ENCODE measurements around the gene STK39.

STK39 gene

DNA sequence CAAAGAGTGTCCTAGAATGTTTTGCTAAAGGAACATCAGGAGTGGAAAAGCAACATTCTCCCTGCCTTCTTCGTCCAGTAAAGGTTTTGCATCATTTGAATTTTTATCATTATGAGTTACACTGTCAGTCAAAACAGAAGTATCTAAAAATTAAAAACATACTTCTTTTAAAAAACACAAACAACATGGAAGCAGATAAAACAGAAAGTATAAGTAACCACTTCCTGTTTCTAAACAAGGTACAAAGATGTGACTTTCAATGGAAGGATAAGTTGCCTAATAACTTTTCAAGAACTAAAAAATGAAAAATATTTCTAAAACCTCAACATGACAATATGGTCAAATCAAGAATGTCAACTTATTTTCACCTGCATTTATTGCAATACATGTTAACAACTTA, 158.2 kb downstream of the STK39 start:
- no peak overlapping the region for H3K4me2 ChIP-seq (ENCODE audit: low read length)
- DNase-seq, result peak in 1 of 2 donors; percentile 6
- H3K9me3 ChIP-seq (ENCODE audit: insufficient read depth, low read depth, low read length), result no peaks in the 10 kb centered on the region
- H3K9ac ChIP-seq (ENCODE audit: low read length), result no peak overlapping the region
- no peak overlapping the region for H3K4ac ChIP-seq (ENCODE audit: low read depth, low read length)
- H2AK5ac ChIP-seq (ENCODE audit: low read length), result no peak overlapping the region
- H3K79me1 ChIP-seq (ENCODE audit: low read length), result no peaks in the 10 kb centered on the region
- H4K8ac ChIP-seq (ENCODE audit: low read depth, low read length), result no peak overlapping the region
- H3K4me1 ChIP-seq (ENCODE audit: control insufficient read depth in 1 of 2, insufficient read depth in 2 of 2, low read length in 2 of 2), result no peaks in the 10 kb centered on the region
- no peak overlapping the region for H4K12ac ChIP-seq (ENCODE audit: low read depth, low read length)
- H3K18ac ChIP-seq (ENCODE audit: low read length), result no peak overlapping the region
- no CpG with 5 or more reads among the region's 1 CpG for WGBS (ENCODE audit: extremely low coverage, insufficient coverage, insufficient read length)
- H3K27me3 ChIP-seq (ENCODE audit: insufficient read depth, low read length), result no peaks in the 10 kb centered on the region
- H4K91ac ChIP-seq (ENCODE audit: low read depth, low read length), result no peak overlapping the region
- no peak overlapping the region for H2AFZ ChIP-seq (ENCODE audit: insufficient read depth, low read length, poor library complexity)
- H3K27ac ChIP-seq (ENCODE audit: low read depth, low read length), result no peak overlapping the region
- no peak overlapping the region for H3K23ac ChIP-seq (ENCODE audit: low read length)
- no peak overlapping the region for H3K14ac ChIP-seq (ENCODE audit: low read length)
- H2BK120ac ChIP-seq (ENCODE audit: insufficient read depth, low read length, poor library complexity), result no peak overlapping the region
- H2BK5ac ChIP-seq (ENCODE audit: low read depth, low read length, poor library complexity), result no peak overlapping the region
- H2BK12ac ChIP-seq (ENCODE audit: low read length), result no peak overlapping the region
- H3K36me3 ChIP-seq (ENCODE audit: control insufficient read depth in 1 of 2, insufficient read depth in 2 of 2, low read length in 2 of 2), result no peaks in the 10 kb centered on the region
- H3K79me2 ChIP-seq (ENCODE audit: control insufficient read depth, insufficient read depth, low read length, poor library complexity), result no peaks in the 10 kb centered on the region
- H3K4me3 ChIP-seq (ENCODE audit: low read depth, low read length), result no peak overlapping the region

DNA sequence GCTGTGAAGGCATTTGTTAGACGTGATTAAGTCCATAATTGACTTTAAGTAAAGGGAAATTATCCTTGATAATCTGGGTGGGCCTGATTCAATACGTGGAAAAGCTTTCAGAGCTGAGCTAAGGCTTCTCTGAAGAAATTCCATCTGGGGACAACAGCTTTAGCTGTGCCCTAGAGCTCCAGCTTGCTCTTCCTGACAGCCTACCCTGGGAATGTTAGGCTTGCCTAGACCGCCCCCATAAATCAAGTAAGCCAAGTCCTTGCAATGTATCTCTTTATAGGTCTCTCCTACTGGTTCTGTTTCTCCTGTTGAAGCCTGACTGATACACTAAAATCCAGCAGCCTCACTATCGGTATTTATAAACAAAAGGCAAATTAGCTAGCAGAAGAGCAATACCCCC, 160.0 kb downstream of the STK39 start:
- Histone ChIP-seq H3K4me2 (ENCODE audit: low read length) (no peak overlapping the region), H4K91ac (ENCODE audit: low read depth, low read length) (no peak overlapping the region), H3K36me3 (ENCODE audit: control insufficient read depth in 1 of 2, insufficient read depth in 2 of 2, low read length in 2 of 2) (no peaks in the 10 kb centered on the region), H2AFZ (ENCODE audit: insufficient read depth, low read length, poor library complexity) (no peak overlapping the region), H3K9ac (ENCODE audit: low read length) (no peak overlapping the region), H2BK5ac (ENCODE audit: low read depth, low read length, poor library complexity) (no peak overlapping the region), H3K27me3 (ENCODE audit: insufficient read depth, low read length) (no peaks in the 10 kb centered on the region), H4K12ac (ENCODE audit: low read depth, low read length) (no peak overlapping the region), H3K4me1 (ENCODE audit: control insufficient read depth in 1 of 2, insufficient read depth in 2 of 2, low read length in 2 of 2) (no peaks in the 10 kb centered on the region), H3K18ac (ENCODE audit: low read length) (no peak overlapping the region), H3K27ac (ENCODE audit: low read depth, low read length) (no peak overlapping the region), H3K4me3 (ENCODE audit: low read depth, low read length) (no peak overlapping the region), H2BK12ac (ENCODE audit: low read length) (no peak overlapping the region), H3K79me2 (ENCODE audit: control insufficient read depth, insufficient read depth, low read length, poor library complexity) (no peaks in the 10 kb centered on the region), H3K79me1 (ENCODE audit: low read length) (no peaks in the 10 kb centered on the region), H2BK120ac (ENCODE audit: insufficient read depth, low read length, poor library complexity) (no peak overlapping the region), H3K9me3 (ENCODE audit: insufficient read depth, low read depth, low read length) (no peaks in the 10 kb centered on the region), H3K14ac (ENCODE audit: low read length) (no peak overlapping the region), H2AK5ac (ENCODE audit: low read length) (no peak overlapping the region), H4K8ac (ENCODE audit: low read depth, low read length) (no peak overlapping the region), H3K4ac (ENCODE audit: low read depth, low read length) (no peak overlapping the region), H3K23ac (ENCODE audit: low read length) (no peak overlapping the region)
- WGBS (ENCODE audit: extremely low coverage, insufficient coverage, insufficient read length), result no CpG with 5 or more reads among the region's 4 CpGs
- no peak for DNase-seq

DNA sequence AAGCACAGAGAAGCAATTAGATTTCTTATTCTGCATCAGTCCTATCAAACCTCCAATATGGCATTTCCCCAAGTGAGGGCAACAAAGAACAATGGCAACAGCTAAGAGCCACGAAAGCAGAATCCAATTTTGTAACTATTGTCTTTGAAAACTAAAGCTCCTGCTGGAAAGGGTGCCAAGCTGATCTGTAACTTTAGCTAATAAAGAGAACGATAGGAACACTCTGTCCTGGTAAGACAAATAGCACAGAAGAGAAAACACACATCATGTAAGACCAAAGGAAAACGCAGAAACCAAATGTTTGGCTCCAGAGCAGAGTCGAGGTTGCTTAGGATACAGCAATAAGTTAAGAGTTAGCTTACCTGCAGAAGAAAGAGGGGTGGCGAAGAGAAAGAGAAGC, 160.5 kb downstream of the STK39 start:
- Histone ChIP-seq H2AFZ (ENCODE audit: insufficient read depth, low read length, poor library complexity) (no peak overlapping the region), H3K79me2 (ENCODE audit: control insufficient read depth, insufficient read depth, low read length, poor library complexity) (no peaks in the 10 kb centered on the region), H3K23ac (ENCODE audit: low read length) (no peak overlapping the region), H3K4ac (ENCODE audit: low read depth, low read length) (no peak overlapping the region), H2BK120ac (ENCODE audit: insufficient read depth, low read length, poor library complexity) (no peak overlapping the region), H3K4me2 (ENCODE audit: low read length) (no peak overlapping the region), H3K4me1 (ENCODE audit: control insufficient read depth in 1 of 2, insufficient read depth in 2 of 2, low read length in 2 of 2) (no peaks in the 10 kb centered on the region), H3K9me3 (ENCODE audit: insufficient read depth, low read depth, low read length) (no peaks in the 10 kb centered on the region), H3K14ac (ENCODE audit: low read length) (no peak overlapping the region), H2BK5ac (ENCODE audit: low read depth, low read length, poor library complexity) (no peak overlapping the region), H3K27ac (ENCODE audit: low read depth, low read length) (no peak overlapping the region), H3K27me3 (ENCODE audit: insufficient read depth, low read length) (no peaks in the 10 kb centered on the region), H3K18ac (ENCODE audit: low read length) (no peak overlapping the region), H4K91ac (ENCODE audit: low read depth, low read length) (no peak overlapping the region), H4K8ac (ENCODE audit: low read depth, low read length) (no peak overlapping the region), H2BK12ac (ENCODE audit: low read length) (no peak overlapping the region), H3K9ac (ENCODE audit: low read length) (no peak overlapping the region), H3K36me3 (ENCODE audit: control insufficient read depth in 1 of 2, insufficient read depth in 2 of 2, low read length in 2 of 2) (no peaks in the 10 kb centered on the region), H2AK5ac (ENCODE audit: low read length) (no peak overlapping the region), H4K12ac (ENCODE audit: low read depth, low read length) (no peak overlapping the region), H3K4me3 (ENCODE audit: low read depth, low read length) (no peak overlapping the region), H3K79me1 (ENCODE audit: low read length) (no peaks in the 10 kb centered on the region)
- no CpG with 5 or more reads among the region's 5 CpGs for WGBS (ENCODE audit: extremely low coverage, insufficient coverage, insufficient read length)
- DNase-seq, result no peak

DNA sequence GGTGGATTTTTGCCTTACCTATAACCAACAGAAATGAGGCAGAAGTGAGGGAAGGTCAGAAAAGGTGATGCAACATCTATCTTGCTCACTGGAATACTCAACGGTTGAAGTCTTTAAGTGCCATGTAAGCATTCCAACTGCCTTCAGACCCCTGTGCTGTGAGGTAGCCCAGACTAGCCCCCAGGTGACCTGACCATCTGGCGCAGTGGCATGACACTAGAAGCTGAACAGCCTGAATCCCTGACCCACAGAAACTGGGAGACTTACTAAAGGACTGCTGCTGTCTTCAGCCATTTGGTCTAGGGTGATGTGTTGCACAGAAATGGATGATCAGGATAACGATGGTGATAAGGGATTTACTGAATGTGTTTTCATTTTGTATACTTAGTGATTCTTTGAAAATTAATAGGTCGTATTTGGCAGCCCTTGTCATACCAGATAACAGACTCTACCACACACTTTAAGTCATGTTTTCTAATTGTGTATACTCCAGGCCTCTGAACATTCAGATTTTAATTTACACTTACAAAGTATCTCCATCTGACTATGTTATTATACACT, 161.5 kb downstream of the STK39 start:
- Histone ChIP-seq H3K23ac (ENCODE audit: low read length) (no peak overlapping the region), H3K27ac (ENCODE audit: low read depth, low read length) (no peak overlapping the region), H3K18ac (ENCODE audit: low read length) (no peak overlapping the region), H2AK5ac (ENCODE audit: low read length) (no peak overlapping the region), H3K4ac (ENCODE audit: low read depth, low read length) (no peak overlapping the region), H2AFZ (ENCODE audit: insufficient read depth, low read length, poor library complexity) (no peak overlapping the region), H2BK5ac (ENCODE audit: low read depth, low read length, poor library complexity) (no peak overlapping the region), H3K36me3 (ENCODE audit: control insufficient read depth in 1 of 2, insufficient read depth in 2 of 2, low read length in 2 of 2) (no peaks in the 10 kb centered on the region), H3K9me3 (ENCODE audit: insufficient read depth, low read depth, low read length) (no peaks in the 10 kb centered on the region), H3K27me3 (ENCODE audit: insufficient read depth, low read length) (no peaks in the 10 kb centered on the region), H3K4me2 (ENCODE audit: low read length) (no peak overlapping the region), H3K14ac (ENCODE audit: low read length) (no peak overlapping the region), H3K79me2 (ENCODE audit: control insufficient read depth, insufficient read depth, low read length, poor library complexity) (no peaks in the 10 kb centered on the region), H3K79me1 (ENCODE audit: low read length) (no peaks in the 10 kb centered on the region), H3K4me1 (ENCODE audit: control insufficient read depth in 1 of 2, insufficient read depth in 2 of 2, low read length in 2 of 2) (no peaks in the 10 kb centered on the region), H4K91ac (ENCODE audit: low read depth, low read length) (no peak overlapping the region), H2BK120ac (ENCODE audit: insufficient read depth, low read length, poor library complexity) (no peak overlapping the region), H3K4me3 (ENCODE audit: low read depth, low read length) (no peak overlapping the region), H2BK12ac (ENCODE audit: low read length) (no peak overlapping the region), H4K8ac (ENCODE audit: low read depth, low read length) (no peak overlapping the region), H4K12ac (ENCODE audit: low read depth, low read length) (no peak overlapping the region), H3K9ac (ENCODE audit: low read length) (no peak overlapping the region)
- WGBS (ENCODE audit: extremely low coverage, insufficient coverage, insufficient read length), result no CpG with 5 or more reads among the region's 4 CpGs
- DNase-seq, result no peak

Data from trophoblast cell (in vitro differentiated cells and primary cell).